Keratinocyte (primary cell): ENCODE measurements around the gene PRSS48.

Source experiments
- CTCF ChIP-seq, 3 experiments: IDR thresholded peaks in 1 of 3; conservative IDR thresholded peaks in 1 of 3; optimal IDR thresholded peaks in 1 of 3; 2 replicates in 2 of 3; 3 replicates in 1 of 3; pipeline versions ENCODE3 to v1.5.1; 2011; ENCODE audit warnings: low read length in 3 of 3, mild to moderate bottlenecking in 3 of 3, moderate library complexity in 2 of 3, control low read depth in 1 of 3, inconsistent platforms in 1 of 3; ENCODE audit not compliant: insufficient read depth in 2 of 3; ENCODE audit errors: extremely low read depth in 1 of 3
- EZH2 ChIP-seq: IDR thresholded peaks from one replicate; pipeline ENCODE4 v1.6.1; 2012; ENCODE audit warnings: inconsistent platforms, mild to moderate bottlenecking, low read length, moderate library complexity

GRCh38 chr4:151242305-151242704, 34.7 kb upstream of the PRSS48 start:
- no peak for TF ChIP-seq CTCF (optimal IDR thresholded peaks at IDR 0.05 in 1 of 3, IDR thresholded peaks at IDR 0.05 in 1 of 3, conservative IDR thresholded peaks at IDR 0.05 in 1 of 3; ENCODE audit: extremely low read depth in 1 of 3, insufficient read depth in 2 of 3, low read length in 3 of 3)
- no peak for TF ChIP-seq EZH2
